WTC11 (cell line): ENCODE data around the gene ITGB1BP2. TPM values are rescaled to one million over a fixed set of nuclear protein-coding genes. Genes with fewer than 3 reads are reported as not detected.
"Not testable (repeated sequence)": the region's sequence is repeated elsewhere in the genome, so short reads cannot be mapped to it uniquely, and the experiment has no call there.

Source experiments
- ATAC-seq: fragments of 200-7000 bp; cut with Tn5 transposase; 2 replicates; pipeline ENCODE4 v1.10.0; 2021; ENCODE audit warnings: mild to moderate bottlenecking, moderate library complexity
- CTCF ChIA-PET: fragments of 300-600 bp; sonication (Branson Sonifier 250); formaldehyde crosslinking; loops from one replicate; lab custom pipeline; 2021; ENCODE audit warnings: antibody characterized with exemption; lab: Charles Lee
- POLR2A ChIA-PET: fragments of 350-600 bp; sonication (Branson Sonifier 250); formaldehyde crosslinking; loops from one replicate; lab custom pipeline; 2021; ENCODE audit warnings: antibody characterized with exemption; lab: Charles Lee
- DNase-seq: peaks from one replicate; pipeline ENCODE4 v3.0.0; 2021; ENCODE audit warnings: low spot score
- H3K27ac Mint-ChIP-seq: 2 replicates; pipeline ENCODE4 v1.8.0; 2021; ENCODE audit warnings: mixed read lengths
- H3K27me3 Mint-ChIP-seq: 2 replicates; pipeline ENCODE4 v1.8.0; 2021; ENCODE audit warnings: low read depth, mild to moderate bottlenecking, moderate library complexity, mixed read lengths
- H3K36me3 Mint-ChIP-seq: 2 replicates; pipeline ENCODE4 v1.8.0; 2021; ENCODE audit warnings: mixed read lengths
- H3K4me1 Mint-ChIP-seq: 2 replicates; pipeline ENCODE4 v1.8.0; 2022; ENCODE audit warnings: mixed read lengths
- H3K4me3 Mint-ChIP-seq: 2 replicates; pipeline ENCODE4 v1.8.0; 2021; ENCODE audit warnings: mild to moderate bottlenecking, moderate library complexity, mixed read lengths
- H3K9me3 Mint-ChIP-seq: 2 replicates; pipeline ENCODE4 v1.8.0; 2021; ENCODE audit warnings: mixed read lengths
- CTCF ChIP-seq: fragments of 200-600 bp; IDR thresholded peaks from 2 replicates; pipeline ENCODE4 v1.8.0; 2022; ENCODE audit warnings: antibody characterized with exemption
- FOXP4 ChIP-seq: sonication (generic); formaldehyde crosslinking; IDR thresholded peaks from 2 replicates; pipeline ENCODE4 v1.8.0; 2022; ENCODE audit warnings: mild to moderate bottlenecking, missing genetic modification reagents
- MLX ChIP-seq: sonication (generic); formaldehyde crosslinking; IDR thresholded peaks from 2 replicates; pipeline ENCODE4 v1.8.1; 2023; ENCODE audit warnings: mild to moderate bottlenecking, missing genetic modification reagents, moderate library complexity
- RORB ChIP-seq: fragments of 250-450 bp; sonication (Bioruptor Pico); IDR thresholded peaks from 2 replicates; pipeline ENCODE4 v1.9.0; 2021; ENCODE audit warnings: mild to moderate bottlenecking
- SMAD4 ChIP-seq: sonication (generic); formaldehyde crosslinking; IDR thresholded peaks from 2 replicates; pipeline ENCODE4 v1.8.0; 2022; ENCODE audit warnings: mild to moderate bottlenecking, missing genetic modification reagents
- SOX15 ChIP-seq: fragments of 250-450 bp; sonication (Bioruptor Pico); IDR thresholded peaks from 2 replicates; pipeline ENCODE4 v1.9.0; 2021; ENCODE audit warnings: mild to moderate bottlenecking
- TP53 ChIP-seq: sonication (generic); formaldehyde crosslinking; IDR thresholded peaks from 2 replicates; pipeline ENCODE4 v1.8.1; 2023; ENCODE audit warnings: mild to moderate bottlenecking, missing genetic modification reagents
- USF1 ChIP-seq: sonication (generic); formaldehyde crosslinking; IDR thresholded peaks from 2 replicates; pipeline ENCODE4 v1.8.0; 2022; ENCODE audit warnings: mild to moderate bottlenecking, missing genetic modification reagents
- ZNF121 ChIP-seq: sonication (generic); formaldehyde crosslinking; IDR thresholded peaks from 2 replicates; pipeline ENCODE4 v1.8.0; 2023; ENCODE audit warnings: missing genetic modification reagents
- ZNF281 ChIP-seq: sonication (generic); formaldehyde crosslinking; IDR thresholded peaks from 2 replicates; pipeline ENCODE4 v1.8.0; 2023; ENCODE audit warnings: mild to moderate bottlenecking, missing genetic modification reagents
- ZNF671 ChIP-seq: fragments of 250-450 bp; sonication (Bioruptor Pico); IDR thresholded peaks from 2 replicates; pipeline ENCODE4 v1.8.0; 2021; ENCODE audit warnings: mild to moderate bottlenecking
- total RNA-seq: library from RNA; stranded (reverse); gene quantifications from 3 replicates; pipeline ENCODE4 v1.2.3, GENCODE V29; 2021
- TF ChIP-seq, protein P1 (sequence below): sonication (generic); formaldehyde crosslinking; IDR thresholded peaks from 2 replicates; pipeline ENCODE4 v1.8.0; 2023; ENCODE audit warnings: missing genetic modification reagents, mild to moderate bottlenecking, borderline replicate concordance
- TF ChIP-seq, protein P2 (sequence below): sonication (generic); formaldehyde crosslinking; IDR thresholded peaks from 2 replicates; pipeline ENCODE4 v1.8.1; 2023; ENCODE audit warnings: mild to moderate bottlenecking, missing genetic modification reagents

The ITGB1BP2 gene
- total RNA-seq, 1 experiment from 2014 or later = 6.8 TPM

GRCh38 chrX:71326394-71326793 is 24.8 kb downstream of the ITGB1BP2 start:
- Mint-ChIP-seq H3K27me3 (no peaks in the 10 kb centered on the region), H3K27ac (no peak overlapping the region), H3K36me3 (peaks cover 12% of the 10 kb centered on the region), H3K4me3 (no peak overlapping the region), H3K4me1 (no peaks in the 10 kb centered on the region), H3K9me3 (peaks cover 5% of the 10 kb centered on the region; the same call in 1 of the 2 replicates)
- DNase-seq (no peak), ATAC-seq (no peak)
- CTCF ChIA-PET = no interaction called here
- POLR2A ChIA-PET = no interaction called here
- TF ChIP-seq, protein P1, sequence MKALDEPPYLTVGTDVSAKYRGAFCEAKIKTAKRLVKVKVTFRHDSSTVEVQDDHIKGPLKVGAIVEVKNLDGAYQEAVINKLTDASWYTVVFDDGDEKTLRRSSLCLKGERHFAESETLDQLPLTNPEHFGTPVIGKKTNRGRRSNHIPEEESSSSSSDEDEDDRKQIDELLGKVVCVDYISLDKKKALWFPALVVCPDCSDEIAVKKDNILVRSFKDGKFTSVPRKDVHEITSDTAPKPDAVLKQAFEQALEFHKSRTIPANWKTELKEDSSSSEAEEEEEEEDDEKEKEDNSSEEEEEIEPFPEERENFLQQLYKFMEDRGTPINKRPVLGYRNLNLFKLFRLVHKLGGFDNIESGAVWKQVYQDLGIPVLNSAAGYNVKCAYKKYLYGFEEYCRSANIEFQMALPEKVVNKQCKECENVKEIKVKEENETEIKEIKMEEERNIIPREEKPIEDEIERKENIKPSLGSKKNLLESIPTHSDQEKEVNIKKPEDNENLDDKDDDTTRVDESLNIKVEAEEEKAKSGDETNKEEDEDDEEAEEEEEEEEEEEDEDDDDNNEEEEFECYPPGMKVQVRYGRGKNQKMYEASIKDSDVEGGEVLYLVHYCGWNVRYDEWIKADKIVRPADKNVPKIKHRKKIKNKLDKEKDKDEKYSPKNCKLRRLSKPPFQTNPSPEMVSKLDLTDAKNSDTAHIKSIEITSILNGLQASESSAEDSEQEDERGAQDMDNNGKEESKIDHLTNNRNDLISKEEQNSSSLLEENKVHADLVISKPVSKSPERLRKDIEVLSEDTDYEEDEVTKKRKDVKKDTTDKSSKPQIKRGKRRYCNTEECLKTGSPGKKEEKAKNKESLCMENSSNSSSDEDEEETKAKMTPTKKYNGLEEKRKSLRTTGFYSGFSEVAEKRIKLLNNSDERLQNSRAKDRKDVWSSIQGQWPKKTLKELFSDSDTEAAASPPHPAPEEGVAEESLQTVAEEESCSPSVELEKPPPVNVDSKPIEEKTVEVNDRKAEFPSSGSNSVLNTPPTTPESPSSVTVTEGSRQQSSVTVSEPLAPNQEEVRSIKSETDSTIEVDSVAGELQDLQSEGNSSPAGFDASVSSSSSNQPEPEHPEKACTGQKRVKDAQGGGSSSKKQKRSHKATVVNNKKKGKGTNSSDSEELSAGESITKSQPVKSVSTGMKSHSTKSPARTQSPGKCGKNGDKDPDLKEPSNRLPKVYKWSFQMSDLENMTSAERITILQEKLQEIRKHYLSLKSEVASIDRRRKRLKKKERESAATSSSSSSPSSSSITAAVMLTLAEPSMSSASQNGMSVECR (CRISPR knock-in tag) = no peak
- TF ChIP-seq ZNF281 (CRISPR knock-in tag) = no peak
- no peak for TF ChIP-seq ZNF671
- no peak for TF ChIP-seq MLX
- no peak for TF ChIP-seq SMAD4 (CRISPR knock-in tag)
- no peak for TF ChIP-seq ZNF121 (CRISPR knock-in tag)
- TF ChIP-seq, protein P2, sequence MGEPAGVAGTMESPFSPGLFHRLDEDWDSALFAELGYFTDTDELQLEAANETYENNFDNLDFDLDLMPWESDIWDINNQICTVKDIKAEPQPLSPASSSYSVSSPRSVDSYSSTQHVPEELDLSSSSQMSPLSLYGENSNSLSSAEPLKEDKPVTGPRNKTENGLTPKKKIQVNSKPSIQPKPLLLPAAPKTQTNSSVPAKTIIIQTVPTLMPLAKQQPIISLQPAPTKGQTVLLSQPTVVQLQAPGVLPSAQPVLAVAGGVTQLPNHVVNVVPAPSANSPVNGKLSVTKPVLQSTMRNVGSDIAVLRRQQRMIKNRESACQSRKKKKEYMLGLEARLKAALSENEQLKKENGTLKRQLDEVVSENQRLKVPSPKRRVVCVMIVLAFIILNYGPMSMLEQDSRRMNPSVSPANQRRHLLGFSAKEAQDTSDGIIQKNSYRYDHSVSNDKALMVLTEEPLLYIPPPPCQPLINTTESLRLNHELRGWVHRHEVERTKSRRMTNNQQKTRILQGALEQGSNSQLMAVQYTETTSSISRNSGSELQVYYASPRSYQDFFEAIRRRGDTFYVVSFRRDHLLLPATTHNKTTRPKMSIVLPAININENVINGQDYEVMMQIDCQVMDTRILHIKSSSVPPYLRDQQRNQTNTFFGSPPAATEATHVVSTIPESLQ (CRISPR knock-in tag) = no peak
- no peak for TF ChIP-seq SOX15 (CRISPR knock-in tag)
- TF ChIP-seq FOXP4 (CRISPR knock-in tag) = no peak
- no peak for TF ChIP-seq TP53 (CRISPR knock-in tag)
- no peak for TF ChIP-seq CTCF
- TF ChIP-seq USF1 (CRISPR knock-in tag) = no peak
- no peak for TF ChIP-seq RORB (CRISPR knock-in tag)

- POLR2A ChIA-PET, H3K27ac Mint-ChIP-seq, DNase-seq, H3K27me3 Mint-ChIP-seq, H3K4me3 Mint-ChIP-seq, H3K4me1 Mint-ChIP-seq, ATAC-seq, CTCF ChIA-PET, H3K36me3 Mint-ChIP-seq, H3K9me3 Mint-ChIP-seq: not testable (repeated sequence)
These were observed 47.7 kb downstream of the ITGB1BP2 start for GRCh38 chrX:71349151-71349665.

GRCh38 chrX:71349867-71350266 is 48.3 kb downstream of the ITGB1BP2 start:
- DNase-seq, H3K4me1 Mint-ChIP-seq, H3K36me3 Mint-ChIP-seq, ATAC-seq, H3K27ac Mint-ChIP-seq, POLR2A ChIA-PET, H3K27me3 Mint-ChIP-seq, H3K9me3 Mint-ChIP-seq, H3K4me3 Mint-ChIP-seq: not testable (repeated sequence)
- CTCF ChIA-PET = interaction anchor here (0.6 kb wide), 1 partner anchor 148 kb away, joined by 3 read pairs; no protein-coding TSS in a partner anchor

DNA sequence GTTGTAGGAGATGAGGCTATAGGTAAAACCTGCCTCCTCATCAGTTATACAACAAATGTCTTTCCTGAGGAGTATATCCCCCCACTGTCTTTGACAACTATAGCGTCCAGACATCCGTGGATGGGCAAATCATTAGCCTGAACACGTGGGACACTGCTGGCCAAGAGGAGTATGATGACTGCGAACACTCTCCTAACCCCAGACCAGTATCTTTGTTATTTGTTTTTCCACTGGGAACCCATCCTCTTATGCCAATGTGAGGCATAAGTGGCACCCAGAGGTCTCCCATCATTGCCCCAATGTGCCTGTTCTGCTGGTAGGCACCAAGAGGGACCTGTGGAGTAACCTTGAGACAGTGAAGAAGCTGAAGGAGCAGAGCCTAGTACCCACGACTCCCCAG is 50.9 kb downstream of the ITGB1BP2 start:
- POLR2A ChIA-PET = not testable (repeated sequence)

More for the DNA sequence above, 50.9 kb downstream of the ITGB1BP2 start:
- ATAC-seq, H3K9me3 Mint-ChIP-seq, DNase-seq, H3K4me1 Mint-ChIP-seq, H3K4me3 Mint-ChIP-seq, H3K27ac Mint-ChIP-seq, H3K36me3 Mint-ChIP-seq, H3K27me3 Mint-ChIP-seq, CTCF ChIA-PET: not testable (repeated sequence)
